ENCODE data around the gene FCGR1A. TPM values are rescaled to one million over a fixed set of nuclear protein-coding genes. Genes with fewer than 3 reads are reported as not detected.
"Not testable (repeated sequence)": the region's sequence is repeated elsewhere in the genome, so short reads cannot be mapped to it uniquely, and the experiment has no call there.

FCGR1A gene
- polyA plus RNA-seq, 1 donor (not counting 4 experiments of a cell fraction or from before 2014, with no cell fraction given): not detected

- H3K9ac ChIP-seq (ENCODE audit: control insufficient read depth, extremely low read depth, insufficient read depth, low read length); H3K27me3 ChIP-seq (ENCODE audit: control insufficient read depth, extremely low read depth, insufficient read depth, low read length); H3K27ac ChIP-seq (ENCODE audit: control insufficient read depth, insufficient read depth, low read length); H3K4me2 ChIP-seq (ENCODE audit: control insufficient read depth, extremely low read depth, insufficient read depth, low read depth, low read length); H2AFZ ChIP-seq (ENCODE audit: control insufficient read depth, low read length); H3K4me1 ChIP-seq (ENCODE audit: control insufficient read depth, extremely low read depth, insufficient read depth, low read length); H3K4me3 ChIP-seq (ENCODE audit: control insufficient read depth in 2 of 3, extremely low read depth in 1 of 3, insufficient read depth in 2 of 3, low read depth in 1 of 3, low read length in 3 of 3); dilution Hi-C loops (cut with MboI; ENCODE audit: extremely low pct_ligation_motif_present, low sequenced_read_pairs); H3K9me3 ChIP-seq (ENCODE audit: control insufficient read depth, low read depth, low read length); DNase-seq (ENCODE audit: low read depth, low spot score); FAIRE-seq; H3K79me2 ChIP-seq (ENCODE audit: control insufficient read depth, insufficient read depth, low read length); H4K20me1 ChIP-seq (ENCODE audit: control insufficient read depth, extremely low read depth, insufficient read depth, low read length); H3K9me1 ChIP-seq (ENCODE audit: control insufficient read depth, extremely low read depth, insufficient read depth, low read length); H3K36me3 ChIP-seq (ENCODE audit: control insufficient read depth in 2 of 2, extremely low read depth in 1 of 2, insufficient read depth in 2 of 2, low read length in 2 of 2): not testable (repeated sequence)
Measured at GRCh38 chr1:149750562-149750961, 31.9 kb upstream of the FCGR1A start.

- H2AFZ ChIP-seq (ENCODE audit: control insufficient read depth, low read length); H3K4me3 ChIP-seq (ENCODE audit: control insufficient read depth in 2 of 3, extremely low read depth in 1 of 3, insufficient read depth in 2 of 3, low read depth in 1 of 3, low read length in 3 of 3); H3K9me3 ChIP-seq (ENCODE audit: control insufficient read depth, low read depth, low read length); H3K27ac ChIP-seq (ENCODE audit: control insufficient read depth, insufficient read depth, low read length); H3K27me3 ChIP-seq (ENCODE audit: control insufficient read depth, extremely low read depth, insufficient read depth, low read length); H3K9me1 ChIP-seq (ENCODE audit: control insufficient read depth, extremely low read depth, insufficient read depth, low read length); H3K79me2 ChIP-seq (ENCODE audit: control insufficient read depth, insufficient read depth, low read length); dilution Hi-C loops (cut with MboI; ENCODE audit: extremely low pct_ligation_motif_present, low sequenced_read_pairs); H3K36me3 ChIP-seq (ENCODE audit: control insufficient read depth in 2 of 2, extremely low read depth in 1 of 2, insufficient read depth in 2 of 2, low read length in 2 of 2); DNase-seq (ENCODE audit: low read depth, low spot score); FAIRE-seq; H3K9ac ChIP-seq (ENCODE audit: control insufficient read depth, extremely low read depth, insufficient read depth, low read length); H4K20me1 ChIP-seq (ENCODE audit: control insufficient read depth, extremely low read depth, insufficient read depth, low read length); H3K4me2 ChIP-seq (ENCODE audit: control insufficient read depth, extremely low read depth, insufficient read depth, low read depth, low read length); H3K4me1 ChIP-seq (ENCODE audit: control insufficient read depth, extremely low read depth, insufficient read depth, low read length): not testable (repeated sequence)
Measured at GRCh38 chr1:149752186-149752585, 30.3 kb upstream of the FCGR1A start.

- H4K20me1 ChIP-seq (ENCODE audit: control insufficient read depth, extremely low read depth, insufficient read depth, low read length); H3K27me3 ChIP-seq (ENCODE audit: control insufficient read depth, extremely low read depth, insufficient read depth, low read length); dilution Hi-C loops (cut with MboI; ENCODE audit: extremely low pct_ligation_motif_present, low sequenced_read_pairs); DNase-seq (ENCODE audit: low read depth, low spot score); H3K4me2 ChIP-seq (ENCODE audit: control insufficient read depth, extremely low read depth, insufficient read depth, low read depth, low read length); H3K79me2 ChIP-seq (ENCODE audit: control insufficient read depth, insufficient read depth, low read length); H3K9me3 ChIP-seq (ENCODE audit: control insufficient read depth, low read depth, low read length); H2AFZ ChIP-seq (ENCODE audit: control insufficient read depth, low read length); H3K4me1 ChIP-seq (ENCODE audit: control insufficient read depth, extremely low read depth, insufficient read depth, low read length); H3K9ac ChIP-seq (ENCODE audit: control insufficient read depth, extremely low read depth, insufficient read depth, low read length); H3K4me3 ChIP-seq (ENCODE audit: control insufficient read depth in 2 of 3, extremely low read depth in 1 of 3, insufficient read depth in 2 of 3, low read depth in 1 of 3, low read length in 3 of 3); FAIRE-seq; H3K9me1 ChIP-seq (ENCODE audit: control insufficient read depth, extremely low read depth, insufficient read depth, low read length); H3K36me3 ChIP-seq (ENCODE audit: control insufficient read depth in 2 of 2, extremely low read depth in 1 of 2, insufficient read depth in 2 of 2, low read length in 2 of 2); H3K27ac ChIP-seq (ENCODE audit: control insufficient read depth, insufficient read depth, low read length): not testable (repeated sequence)
Measured at GRCh38 chr1:149753466-149753865, 29.0 kb upstream of the FCGR1A start.

GRCh38 chr1:149755294-149755693, 27.2 kb upstream of the FCGR1A start:
- H3K9ac ChIP-seq (ENCODE audit: control insufficient read depth, extremely low read depth, insufficient read depth, low read length); H3K9me1 ChIP-seq (ENCODE audit: control insufficient read depth, extremely low read depth, insufficient read depth, low read length); H3K36me3 ChIP-seq (ENCODE audit: control insufficient read depth in 2 of 2, extremely low read depth in 1 of 2, insufficient read depth in 2 of 2, low read length in 2 of 2); H3K27me3 ChIP-seq (ENCODE audit: control insufficient read depth, extremely low read depth, insufficient read depth, low read length); H2AFZ ChIP-seq (ENCODE audit: control insufficient read depth, low read length); H3K4me3 ChIP-seq (ENCODE audit: control insufficient read depth in 2 of 3, extremely low read depth in 1 of 3, insufficient read depth in 2 of 3, low read depth in 1 of 3, low read length in 3 of 3); H4K20me1 ChIP-seq (ENCODE audit: control insufficient read depth, extremely low read depth, insufficient read depth, low read length); H3K79me2 ChIP-seq (ENCODE audit: control insufficient read depth, insufficient read depth, low read length); H3K27ac ChIP-seq (ENCODE audit: control insufficient read depth, insufficient read depth, low read length); dilution Hi-C loops (cut with MboI; ENCODE audit: extremely low pct_ligation_motif_present, low sequenced_read_pairs); H3K9me3 ChIP-seq (ENCODE audit: control insufficient read depth, low read depth, low read length); FAIRE-seq; H3K4me2 ChIP-seq (ENCODE audit: control insufficient read depth, extremely low read depth, insufficient read depth, low read depth, low read length); DNase-seq (ENCODE audit: low read depth, low spot score); H3K4me1 ChIP-seq (ENCODE audit: control insufficient read depth, extremely low read depth, insufficient read depth, low read length): not testable (repeated sequence)

GRCh38 chr1:149762294-149762693, 20.2 kb upstream of the FCGR1A start:
- FAIRE-seq; dilution Hi-C loops (cut with MboI; ENCODE audit: extremely low pct_ligation_motif_present, low sequenced_read_pairs): not testable (repeated sequence)

More at GRCh38 chr1:149762294-149762693, 20.2 kb upstream of the FCGR1A start:
- not testable (repeated sequence) for H3K4me3 ChIP-seq (ENCODE audit: control insufficient read depth in 2 of 3, extremely low read depth in 1 of 3, insufficient read depth in 2 of 3, low read depth in 1 of 3, low read length in 3 of 3); H2AFZ ChIP-seq (ENCODE audit: control insufficient read depth, low read length); H3K36me3 ChIP-seq (ENCODE audit: control insufficient read depth in 2 of 2, extremely low read depth in 1 of 2, insufficient read depth in 2 of 2, low read length in 2 of 2); H3K9me3 ChIP-seq (ENCODE audit: control insufficient read depth, low read depth, low read length); H4K20me1 ChIP-seq (ENCODE audit: control insufficient read depth, extremely low read depth, insufficient read depth, low read length); DNase-seq (ENCODE audit: low read depth, low spot score); H3K4me1 ChIP-seq (ENCODE audit: control insufficient read depth, extremely low read depth, insufficient read depth, low read length); H3K4me2 ChIP-seq (ENCODE audit: control insufficient read depth, extremely low read depth, insufficient read depth, low read depth, low read length); H3K27me3 ChIP-seq (ENCODE audit: control insufficient read depth, extremely low read depth, insufficient read depth, low read length); H3K9ac ChIP-seq (ENCODE audit: control insufficient read depth, extremely low read depth, insufficient read depth, low read length); H3K27ac ChIP-seq (ENCODE audit: control insufficient read depth, insufficient read depth, low read length); H3K9me1 ChIP-seq (ENCODE audit: control insufficient read depth, extremely low read depth, insufficient read depth, low read length); H3K79me2 ChIP-seq (ENCODE audit: control insufficient read depth, insufficient read depth, low read length)
